GM19239 (cell line): Measurements from ENCODE around the gene PRKAR2A.

ENCODE experiments used
- DNase-seq: peaks from one replicate; pipeline ENCODE4 v3.0.0; 2011; ENCODE audit warnings: low spot score; ENCODE audit not compliant: insufficient read length
- FAIRE-seq: peaks from 2 replicates; lab custom pipeline; 2011; peaks lifted over from hg19 to GRCh38; lab: Jason Lieb, UNC

Gene PRKAR2A

DNA sequence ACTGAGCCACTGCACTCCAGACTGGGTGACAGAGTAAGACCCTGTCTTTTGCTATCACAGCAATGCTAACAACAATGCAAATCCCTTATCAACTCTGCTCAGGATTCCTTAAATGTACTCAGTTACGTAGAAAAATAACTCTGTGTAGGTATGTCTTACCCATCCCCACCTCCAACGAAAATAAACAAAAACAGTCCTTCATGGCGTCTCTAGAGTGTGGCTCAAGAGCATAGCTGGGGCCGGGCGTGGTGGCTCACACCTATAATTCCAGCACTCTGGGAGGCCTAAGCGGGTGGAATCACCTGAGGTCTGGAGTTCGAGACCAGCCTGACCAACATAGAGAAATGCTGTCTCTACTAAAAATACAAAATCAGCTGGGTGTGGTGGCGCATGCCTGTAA, 148.8 kb downstream of the PRKAR2A start:
- DNase-seq (no peak), FAIRE-seq (no peak)

DNA sequence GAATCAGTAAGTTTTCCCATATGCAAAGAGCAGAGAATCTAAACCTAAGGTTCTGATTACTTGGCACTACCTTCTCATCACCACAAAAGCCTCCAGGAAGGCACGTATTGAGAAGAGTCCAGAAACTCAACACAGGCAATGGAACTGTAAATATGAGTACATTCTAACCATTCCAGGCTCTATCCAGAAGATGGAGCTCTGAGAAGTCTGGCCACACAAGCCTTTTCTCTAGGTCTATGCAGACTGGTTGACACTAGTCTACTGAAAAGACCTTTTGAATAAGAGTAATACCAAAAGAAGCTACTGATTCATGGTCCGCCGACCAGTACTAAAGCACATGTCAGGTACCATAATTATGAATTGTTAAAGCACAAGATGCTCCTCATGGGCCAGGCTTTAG, 149.7 kb downstream of the PRKAR2A start:
- DNase-seq = no peak
- no peak for FAIRE-seq

DNA sequence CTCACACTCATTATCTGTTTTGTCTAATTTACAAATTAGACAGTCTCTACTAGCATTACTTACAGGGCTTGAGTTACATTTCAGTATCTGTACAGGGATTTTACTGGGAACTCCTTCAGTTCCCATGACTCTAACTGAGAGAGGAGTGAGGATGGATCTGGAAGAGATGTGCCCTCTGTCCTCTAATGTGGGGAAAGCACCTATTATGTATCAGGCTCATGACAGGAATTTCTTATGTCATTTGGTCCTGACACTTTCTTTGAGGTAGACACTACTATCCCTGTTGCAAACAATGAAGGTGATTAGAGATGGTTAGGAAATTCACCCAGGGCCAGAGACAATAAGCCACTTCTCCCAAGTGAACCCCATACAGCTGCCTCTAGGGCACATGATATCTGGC, 151.1 kb downstream of the PRKAR2A start:
- FAIRE-seq (no peak), DNase-seq (no peak)
